Measurements from ENCODE around the gene CTSO. TPM values are rescaled to one million over a fixed set of nuclear protein-coding genes. Genes with fewer than 3 reads are reported as not detected.
"Not testable (repeated sequence)": the region's sequence is repeated elsewhere in the genome, so short reads cannot be mapped to it uniquely, and the experiment has no call there.

CTSO gene
- total and polyA plus RNA-seq, 9 donors, result 21.6 to 34.7 (median 24.2) TPM

GRCh38 chr4:155909615-155910226 is 43.9 kb downstream of the CTSO start:
- peaks cover 2% of the 10 kb centered on the region for H3K4me1 ChIP-seq (ENCODE audit: control insufficient read depth, insufficient read depth, low read length)
- H3K27ac ChIP-seq (ENCODE audit: low read length), result no peak overlapping the region
- no CpG with 5 or more reads among the region's 3 CpGs for WGBS (ENCODE audit: insufficient coverage)
- H3K36me3 ChIP-seq (ENCODE audit: control insufficient read depth, insufficient read depth, low read length), result no peaks in the 10 kb centered on the region
- no peaks in the 10 kb centered on the region for H3K27me3 ChIP-seq (ENCODE audit: control insufficient read depth, insufficient read depth, low read length)
- no peaks in the 10 kb centered on the region for H3K9me3 ChIP-seq (replicated peaks; ENCODE audit: control insufficient read depth, low read depth, low read length)
- DNase-seq, result no peak
- H3K4me3 ChIP-seq (ENCODE audit: low read length), result no peak overlapping the region

DNA sequence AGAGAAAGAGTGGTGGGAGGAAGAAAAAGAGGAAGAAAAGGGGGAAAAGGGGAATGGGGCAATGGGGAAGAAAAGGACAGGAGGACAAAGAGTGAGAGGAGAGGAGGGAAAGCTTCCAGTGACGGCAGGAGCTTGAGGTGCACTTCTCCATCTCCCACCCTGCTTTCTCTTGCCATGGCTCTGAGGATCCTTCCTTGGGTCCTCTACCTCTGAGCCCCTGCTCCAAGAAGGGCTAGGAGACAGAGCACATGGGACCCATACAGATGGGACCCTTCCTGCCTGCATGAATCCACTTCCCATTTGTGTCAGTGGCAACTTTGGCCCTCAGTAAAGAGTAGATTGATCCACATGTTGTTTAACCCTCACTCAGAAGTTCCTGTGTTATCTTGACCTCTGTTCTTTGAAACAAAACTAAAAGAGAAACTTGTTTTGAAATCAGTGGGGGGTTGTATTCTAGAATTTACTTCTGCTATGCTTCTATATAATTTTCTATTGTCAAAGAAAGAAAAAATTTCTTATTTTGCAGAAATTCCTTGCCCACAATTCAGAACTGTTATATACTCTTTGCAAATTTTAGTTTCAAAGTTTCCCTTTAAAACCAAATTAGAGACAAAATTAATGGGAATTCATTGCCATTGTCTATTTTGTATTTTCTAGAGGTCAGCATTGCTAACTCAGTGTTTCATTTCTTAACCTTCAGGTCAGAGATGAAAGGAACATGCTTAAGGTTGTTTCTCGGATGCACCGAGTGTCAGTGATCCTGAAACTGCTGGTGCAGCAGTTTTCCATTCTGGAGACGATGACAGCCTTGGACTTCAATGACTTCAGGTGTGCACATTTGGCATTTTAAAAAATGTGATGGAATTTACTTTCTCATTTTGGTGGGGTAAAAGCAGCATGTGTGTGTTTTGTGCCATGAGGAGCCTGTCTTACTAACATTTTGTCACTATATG is 45.2 kb downstream of the CTSO start:
- H3K4me3 ChIP-seq (ENCODE audit: low read length), result no peak overlapping the region
- 93% methylated on average over 3 of the region's 4 CpGs for WGBS (ENCODE audit: insufficient coverage)
- no peaks in the 10 kb centered on the region for H3K27me3 ChIP-seq (ENCODE audit: control insufficient read depth, insufficient read depth, low read length)
- H3K36me3 ChIP-seq (ENCODE audit: control insufficient read depth, insufficient read depth, low read length), result no peaks in the 10 kb centered on the region
- no peak overlapping the region for H3K27ac ChIP-seq (ENCODE audit: low read length)
- DNase-seq, result no peak
- no peaks in the 10 kb centered on the region for H3K9me3 ChIP-seq (replicated peaks; ENCODE audit: control insufficient read depth, low read depth, low read length)
- H3K4me1 ChIP-seq (ENCODE audit: control insufficient read depth, insufficient read depth, low read length), result peaks cover 2% of the 10 kb centered on the region

- Histone ChIP-seq H3K9me3 (replicated peaks; ENCODE audit: control insufficient read depth, low read depth, low read length) (no peaks in the 10 kb centered on the region), H3K4me3 (ENCODE audit: low read length) (no peak overlapping the region), H3K27me3 (ENCODE audit: control insufficient read depth, insufficient read depth, low read length) (no peaks in the 10 kb centered on the region), H3K27ac (ENCODE audit: low read length) (peak overlapping the region; percentile 67), H3K36me3 (ENCODE audit: control insufficient read depth, insufficient read depth, low read length) (no peaks in the 10 kb centered on the region), H3K4me1 (ENCODE audit: control insufficient read depth, insufficient read depth, low read length) (peaks cover 2% of the 10 kb centered on the region)
- peak; percentile 71 for DNase-seq
- WGBS (ENCODE audit: insufficient coverage), result no CpG with 5 or more reads among the region's 1 CpG
Observed at GRCh38 chr4:155907556-155907955, 46.1 kb downstream of the CTSO start.

DNA sequence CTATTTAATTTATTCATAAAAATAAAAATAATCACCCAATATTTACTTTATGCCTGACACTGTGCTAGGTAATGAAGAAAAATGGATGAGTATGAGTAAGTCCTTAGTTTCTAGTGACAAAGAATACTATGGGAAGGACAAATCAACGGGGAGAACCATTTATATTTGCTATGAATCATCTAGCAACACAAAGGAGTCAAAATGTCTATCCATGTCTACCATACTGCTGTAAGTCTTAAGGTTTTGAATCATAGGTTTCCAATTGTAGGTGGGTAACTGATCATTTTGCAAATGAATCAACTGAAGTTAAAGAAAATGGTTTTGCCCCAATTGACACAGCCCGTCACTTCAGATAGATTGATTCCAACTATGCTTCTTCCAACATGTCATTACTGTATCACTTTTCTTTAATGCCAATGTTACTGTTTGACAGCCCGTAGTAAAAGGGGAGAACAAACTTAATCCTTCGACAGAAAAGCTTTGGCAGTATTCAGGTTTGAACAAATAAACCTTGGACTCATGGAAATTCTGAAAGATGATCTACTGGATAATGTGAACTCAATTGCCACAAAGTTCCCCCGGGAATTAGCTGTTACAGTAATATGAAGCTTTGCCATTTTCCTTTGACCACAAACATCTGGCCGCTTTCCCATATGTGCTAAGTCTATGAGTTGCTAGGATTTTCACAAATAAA is 47.0 kb downstream of the CTSO start:
- no peak overlapping the region for H3K4me3 ChIP-seq (ENCODE audit: low read length)
- peak overlapping the region; percentile 29 for H3K27ac ChIP-seq (ENCODE audit: low read length)
- no CpG with 5 or more reads among the region's 6 CpGs for WGBS (ENCODE audit: insufficient coverage)

GRCh38 chr4:155904331-155904730 is 49.3 kb downstream of the CTSO start:
- DNase-seq, result no peak
- no peak overlapping the region for H3K4me3 ChIP-seq (ENCODE audit: low read length)
- peaks cover 2% of the 10 kb centered on the region for H3K4me1 ChIP-seq (ENCODE audit: control insufficient read depth, insufficient read depth, low read length)
- H3K9me3 ChIP-seq (replicated peaks; ENCODE audit: control insufficient read depth, low read depth, low read length), result no peaks in the 10 kb centered on the region
- H3K27ac ChIP-seq (ENCODE audit: low read length), result no peak overlapping the region
- WGBS (ENCODE audit: insufficient coverage), result no CpG with 5 or more reads among the region's 3 CpGs
- no peaks in the 10 kb centered on the region for H3K36me3 ChIP-seq (ENCODE audit: control insufficient read depth, insufficient read depth, low read length)
- no peaks in the 10 kb centered on the region for H3K27me3 ChIP-seq (ENCODE audit: control insufficient read depth, insufficient read depth, low read length)

More for the DNA sequence above, 47.0 kb downstream of the CTSO start:
- Histone ChIP-seq H3K9me3 (replicated peaks; ENCODE audit: control insufficient read depth, low read depth, low read length) (no peaks in the 10 kb centered on the region), H3K36me3 (ENCODE audit: control insufficient read depth, insufficient read depth, low read length) (no peaks in the 10 kb centered on the region), H3K27me3 (ENCODE audit: control insufficient read depth, insufficient read depth, low read length) (no peaks in the 10 kb centered on the region), H3K4me1 (ENCODE audit: control insufficient read depth, insufficient read depth, low read length) (peaks cover 2% of the 10 kb centered on the region)
- peak; percentile 95 for DNase-seq

DNA sequence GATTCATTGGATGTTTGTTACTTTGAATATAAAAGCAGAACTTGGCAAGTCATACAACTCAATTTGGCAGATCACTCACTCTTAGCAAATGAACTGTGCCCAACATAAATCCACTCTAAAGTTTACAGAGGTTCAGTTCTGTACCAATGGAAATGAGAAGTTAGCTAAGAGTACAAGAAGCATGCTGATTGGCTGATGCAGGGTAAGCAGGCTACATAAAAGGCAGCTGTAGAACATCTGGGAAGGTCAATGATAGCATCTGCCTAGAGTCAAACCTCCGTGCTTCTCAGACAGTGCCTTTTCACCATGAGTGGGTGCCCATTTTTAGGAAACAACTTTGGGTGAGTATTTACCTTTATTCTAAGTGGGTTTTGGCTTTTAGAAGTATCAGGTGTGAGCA is 50.2 kb downstream of the CTSO start, which contains the start of gene TDO2:
TSS of gene TDO2 (plus strand) at position 244 of the 400 bp plus-strand sequence. CDS start at position 307, 63 bp downstream.
- Histone ChIP-seq H3K4me3 (ENCODE audit: low read length) (no peak within 1 kb of the TSS), H3K36me3 (ENCODE audit: control insufficient read depth, insufficient read depth, low read length) (no peaks in the 10 kb centered on the region)
- WGBS (ENCODE audit: insufficient coverage), result no CpG with 5 or more reads among the region's 1 CpG

DNA sequence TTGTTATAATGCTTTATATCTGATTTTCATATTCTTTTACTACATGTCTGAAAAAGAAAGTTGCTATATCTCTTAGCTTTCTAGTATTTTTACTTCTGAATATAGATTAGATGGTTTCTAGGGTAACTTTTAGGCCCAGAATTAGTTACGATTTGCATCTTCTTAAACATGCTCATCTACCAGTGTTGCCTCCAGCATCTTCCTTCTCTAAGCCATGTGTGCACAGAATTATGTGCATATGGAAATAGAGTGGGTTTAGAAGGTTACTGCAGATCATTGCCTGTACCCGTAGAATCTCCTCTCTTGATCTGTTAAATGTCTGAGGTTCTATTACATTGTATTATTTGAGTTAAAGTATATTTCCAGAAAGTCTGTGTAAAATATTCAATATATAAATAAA is 52.7 kb downstream of the CTSO start:
- DNase-seq, result no peak
- H3K4me3 ChIP-seq (ENCODE audit: low read length), result no peak overlapping the region
- no peaks in the 10 kb centered on the region for H3K36me3 ChIP-seq (ENCODE audit: control insufficient read depth, insufficient read depth, low read length)
- H3K9me3 ChIP-seq (replicated peaks; ENCODE audit: control insufficient read depth, low read depth, low read length), result no peaks in the 10 kb centered on the region
- H3K4me1 ChIP-seq (ENCODE audit: control insufficient read depth, insufficient read depth, low read length), result no peaks in the 10 kb centered on the region
- H3K27me3 ChIP-seq (ENCODE audit: control insufficient read depth, insufficient read depth, low read length), result no peaks in the 10 kb centered on the region
- no CpG with 5 or more reads among the region's 2 CpGs for WGBS (ENCODE audit: insufficient coverage)
- no peak overlapping the region for H3K27ac ChIP-seq (ENCODE audit: low read length)

More for the DNA sequence above, 50.2 kb downstream of the CTSO start, which contains the start of gene TDO2:
- Histone ChIP-seq H3K27me3 (ENCODE audit: control insufficient read depth, insufficient read depth, low read length) (no peaks in the 10 kb centered on the region), H3K27ac (ENCODE audit: low read length) (no peak within 1 kb of the TSS), H3K4me1 (ENCODE audit: control insufficient read depth, insufficient read depth, low read length) (peaks cover 2% of the 10 kb centered on the region), H3K9me3 (replicated peaks; ENCODE audit: control insufficient read depth, low read depth, low read length) (no peaks in the 10 kb centered on the region)
- DNase-seq, result peak; percentile 19

GRCh38 chr4:155900381-155900780 is 53.3 kb downstream of the CTSO start:
- Histone ChIP-seq H3K27ac (ENCODE audit: low read length) (no peak overlapping the region), H3K9me3 (replicated peaks; ENCODE audit: control insufficient read depth, low read depth, low read length) (no peaks in the 10 kb centered on the region), H3K4me1 (ENCODE audit: control insufficient read depth, insufficient read depth, low read length) (no peaks in the 10 kb centered on the region), H3K4me3 (ENCODE audit: low read length) (no peak overlapping the region), H3K36me3 (ENCODE audit: control insufficient read depth, insufficient read depth, low read length) (no peaks in the 10 kb centered on the region), H3K27me3 (ENCODE audit: control insufficient read depth, insufficient read depth, low read length) (no peaks in the 10 kb centered on the region)
- DNase-seq, result peak; percentile 56
- WGBS (ENCODE audit: insufficient coverage), result 50% methylated on average over 1 of the region's 1 CpG

DNA sequence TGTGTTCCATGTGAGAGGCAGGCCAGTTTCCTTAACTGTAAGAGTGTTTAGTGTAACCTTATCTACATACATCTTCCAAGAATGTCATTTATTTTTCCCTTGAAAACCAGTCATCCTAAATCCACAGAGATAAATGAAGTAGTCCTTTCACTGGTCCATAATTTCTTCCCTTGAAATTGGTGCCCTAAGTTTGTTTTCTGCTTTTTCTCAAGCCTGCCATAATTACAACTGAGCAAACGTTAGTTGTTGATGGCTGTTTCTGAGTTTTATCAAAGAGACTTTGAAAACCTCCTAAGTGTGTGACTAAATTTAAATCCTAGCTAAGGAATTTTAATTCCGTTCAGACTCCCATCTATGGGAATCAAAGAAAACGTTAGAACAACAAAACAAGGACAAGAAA is 53.8 kb downstream of the CTSO start:
- Histone ChIP-seq H3K27ac (ENCODE audit: low read length) (no peak overlapping the region), H3K4me3 (ENCODE audit: low read length) (no peak overlapping the region), H3K4me1 (ENCODE audit: control insufficient read depth, insufficient read depth, low read length) (no peaks in the 10 kb centered on the region), H3K27me3 (ENCODE audit: control insufficient read depth, insufficient read depth, low read length) (no peaks in the 10 kb centered on the region), H3K9me3 (replicated peaks; ENCODE audit: control insufficient read depth, low read depth, low read length) (no peaks in the 10 kb centered on the region), H3K36me3 (ENCODE audit: control insufficient read depth, insufficient read depth, low read length) (no peaks in the 10 kb centered on the region)
- no peak for DNase-seq
- WGBS (ENCODE audit: insufficient coverage), result no CpG with 5 or more reads among the region's 3 CpGs

- not testable (repeated sequence) for H3K27ac ChIP-seq (ENCODE audit: low read length); H3K36me3 ChIP-seq (ENCODE audit: control insufficient read depth, insufficient read depth, low read length); H3K4me3 ChIP-seq (ENCODE audit: low read length); H3K27me3 ChIP-seq (ENCODE audit: control insufficient read depth, insufficient read depth, low read length); DNase-seq; H3K4me1 ChIP-seq (ENCODE audit: control insufficient read depth, insufficient read depth, low read length); H3K9me3 ChIP-seq (replicated peaks; ENCODE audit: control insufficient read depth, low read depth, low read length)
- WGBS (ENCODE audit: insufficient coverage), result no CpG with 5 or more reads among the region's 2 CpGs
Observed at GRCh38 chr4:155898371-155898770, 55.3 kb downstream of the CTSO start.

Data from muscle of leg (tissue), 11 donors.